Measurements from ENCODE around the gene PIH1D2. TPM values are rescaled to one million over a fixed set of nuclear protein-coding genes. Genes with fewer than 3 reads are reported as not detected.
A peak's percentile ranks its signal among the peaks of the same experiment; 100 is the strongest.
"Not testable (repeated sequence)": the region's sequence is repeated elsewhere in the genome, so short reads cannot be mapped to it uniquely, and the experiment has no call there.

The PIH1D2 gene
- total RNA-seq, 2 donors from 2014 or later, result 0.36 to 0.39 TPM

DNA sequence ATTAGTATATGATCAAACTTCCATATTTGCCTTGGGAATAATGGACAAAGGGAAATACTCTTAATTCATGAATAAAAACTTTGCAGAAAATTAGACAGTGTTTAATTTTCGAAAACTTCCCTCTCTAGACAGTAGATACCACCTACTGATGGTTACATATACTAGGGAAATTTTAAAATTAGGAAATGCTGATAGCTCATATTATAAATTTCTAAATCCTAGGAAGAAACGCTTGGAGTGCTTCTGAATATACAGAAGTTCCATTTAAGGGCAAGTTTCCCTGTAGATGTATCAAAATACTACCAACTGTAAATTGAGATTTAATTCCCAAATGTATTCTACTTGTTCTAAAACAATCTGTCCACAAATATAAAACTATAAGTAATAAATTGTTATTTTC lies 21.5 kb upstream of the PIH1D2 start:
- not testable (repeated sequence) for ATAC-seq (replicated peaks in 1 of 2); H3K9me3 Mint-ChIP-seq; H3K27me3 Mint-ChIP-seq (ENCODE audit: low read depth); H3K4me3 Mint-ChIP-seq; H3K4me1 Mint-ChIP-seq (ENCODE audit: low read depth); H3K27ac Mint-ChIP-seq; DNase-seq
- H3K36me3 Mint-ChIP-seq (ENCODE audit: insufficient read depth in 2 of 2), result peaks cover 6 to 27% of the 10 kb centered on the region in 2 donors

DNA sequence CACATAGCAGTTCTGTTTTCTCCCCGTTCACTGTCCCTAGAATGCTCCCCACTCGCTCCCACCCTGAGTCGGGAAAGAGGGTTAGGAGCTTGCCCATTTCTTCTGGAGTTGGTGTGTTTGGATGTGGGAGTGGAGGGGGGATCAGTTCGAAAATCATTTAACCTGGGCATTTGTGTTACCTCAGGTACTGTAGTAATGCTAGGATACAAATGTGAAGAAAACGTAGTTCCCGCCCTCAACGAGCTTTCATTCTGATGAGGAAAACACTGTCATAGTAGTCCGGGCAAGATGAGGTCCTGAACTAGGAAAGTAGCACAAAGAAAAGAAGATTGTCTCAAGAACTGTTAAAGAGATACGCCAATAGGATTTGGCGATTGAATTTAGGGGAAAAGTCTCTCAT lies 13.4 kb upstream of the PIH1D2 start:
- H3K27ac Mint-ChIP-seq, result peak overlapping the region; percentile 92
- no peak for DNase-seq
- H3K4me1 Mint-ChIP-seq (ENCODE audit: low read depth), result peaks cover 66% of the 10 kb centered on the region

GRCh38 chr11:112086422-112087191 lies 12.8 kb upstream of the PIH1D2 start, which contains the start of the genes SDHD and TIMM8B:
SDHD (plus strand) TSS chr11:112086873; CDS start chr11:112086908, 35 bp downstream.
TIMM8B (minus strand) TSS chr11:112086756; CDS start chr11:112086723, 33 bp downstream.
- peaks cover 27 to 55% of the 10 kb centered on the region in 2 donors for H3K36me3 Mint-ChIP-seq (ENCODE audit: insufficient read depth in 2 of 2)
- peak within 1 kb of the TSS; percentile 92 for H3K27ac Mint-ChIP-seq
- DNase-seq (peak; percentile 95 to 96), ATAC-seq (replicated peaks in 1 of 2) (peak; percentile 83 to 85)
- H3K9me3 Mint-ChIP-seq, result no peaks in the 10 kb centered on the region
- H3K4me1 Mint-ChIP-seq (ENCODE audit: low read depth), result peaks cover 70% of the 10 kb centered on the region
- no peaks in the 10 kb centered on the region for H3K27me3 Mint-ChIP-seq (ENCODE audit: low read depth)
- peak within 1 kb of the TSS; percentile 97 to 98 for H3K4me3 Mint-ChIP-seq

More for the DNA sequence above, 13.4 kb upstream of the PIH1D2 start:
- H3K36me3 Mint-ChIP-seq (ENCODE audit: insufficient read depth in 2 of 2), result peaks cover 28 to 58% of the 10 kb centered on the region in 2 donors
- no peaks in the 10 kb centered on the region for H3K27me3 Mint-ChIP-seq (ENCODE audit: low read depth)
- ATAC-seq (replicated peaks in 1 of 2), result no peak
- no peaks in the 10 kb centered on the region for H3K9me3 Mint-ChIP-seq
- peak overlapping the region; percentile 97 to 98 for H3K4me3 Mint-ChIP-seq

DNA sequence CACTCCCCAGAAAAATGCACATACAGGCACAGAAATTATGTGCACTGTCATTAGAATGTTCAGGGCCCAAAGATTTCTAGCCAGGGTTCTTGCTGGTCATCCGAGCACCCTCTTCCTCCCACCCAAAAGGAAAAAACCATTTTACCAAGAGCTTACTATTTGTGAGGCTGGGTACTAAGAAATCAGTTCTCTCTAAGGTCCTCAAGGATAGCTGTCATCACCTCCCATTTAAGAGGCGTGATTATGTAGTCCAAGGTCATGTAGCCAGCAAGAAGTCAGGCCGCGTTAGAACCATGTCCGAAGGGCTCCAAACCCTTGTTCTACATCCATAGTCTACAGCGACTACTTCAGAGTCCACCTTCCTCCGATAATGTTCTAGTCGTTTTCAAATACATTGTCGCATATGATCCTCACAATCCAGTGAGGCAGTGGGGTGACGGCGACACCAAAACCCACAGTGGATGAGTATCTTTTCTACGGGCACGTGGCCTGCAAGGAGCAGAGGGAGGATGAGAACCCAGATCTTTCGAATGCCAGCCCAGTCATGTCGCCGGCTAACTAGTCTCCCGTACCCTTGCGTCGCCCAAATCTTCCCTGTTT lies 12.1 kb upstream of the PIH1D2 start:
- peak overlapping the region; percentile 97 to 98 for H3K4me3 Mint-ChIP-seq
- no peaks in the 10 kb centered on the region for H3K27me3 Mint-ChIP-seq (ENCODE audit: low read depth)
- DNase-seq (peak; percentile 56), ATAC-seq (replicated peaks in 1 of 2) (peak; percentile 53 to 58)
- peak overlapping the region; percentile 92 for H3K27ac Mint-ChIP-seq
- H3K4me1 Mint-ChIP-seq (ENCODE audit: low read depth), result peaks cover 74% of the 10 kb centered on the region
- H3K36me3 Mint-ChIP-seq (ENCODE audit: insufficient read depth in 2 of 2), result peaks cover 23 to 50% of the 10 kb centered on the region in 2 donors
- H3K9me3 Mint-ChIP-seq, result no peaks in the 10 kb centered on the region

- peak overlapping the region; percentile 9 to 66 for H3K4me3 Mint-ChIP-seq
- H3K27me3 Mint-ChIP-seq (ENCODE audit: low read depth), result no peaks in the 10 kb centered on the region
- ATAC-seq (replicated peaks in 1 of 2) (peak; percentile 70 to 77), DNase-seq (peak; percentile 52 to 58)
- H3K27ac Mint-ChIP-seq, result peak overlapping the region; percentile 87
- H3K36me3 Mint-ChIP-seq (ENCODE audit: insufficient read depth in 2 of 2), result peaks cover 17 to 36% of the 10 kb centered on the region in 2 donors
- peaks cover 53% of the 10 kb centered on the region for H3K4me1 Mint-ChIP-seq (ENCODE audit: low read depth)
- no peaks in the 10 kb centered on the region for H3K9me3 Mint-ChIP-seq
Measured at GRCh38 chr11:112082729-112083128, 8.9 kb upstream of the PIH1D2 start.

DNA sequence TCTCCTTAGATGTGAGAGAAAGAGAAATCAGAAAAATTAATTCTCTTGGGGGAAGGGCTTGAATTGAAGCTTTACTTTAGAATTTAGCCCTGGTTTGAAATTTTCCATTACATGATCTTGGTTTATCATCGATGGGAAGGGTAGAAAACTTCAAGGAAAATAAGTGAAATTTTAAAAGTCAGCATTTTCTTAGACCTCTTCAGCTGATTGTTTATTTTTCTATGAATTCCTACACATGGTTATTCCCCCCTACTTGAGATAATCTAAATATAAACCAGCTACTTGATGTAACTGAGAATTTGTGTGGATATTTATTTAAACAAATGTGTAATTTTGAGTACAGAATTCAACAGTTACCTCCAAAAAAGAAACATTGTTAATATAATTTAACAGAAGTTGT lies 10.9 kb downstream of the PIH1D2 start:
- no peak for ATAC-seq (replicated peaks in 1 of 2)
- no peaks in the 10 kb centered on the region for H3K9me3 Mint-ChIP-seq

GRCh38 chr11:112058103-112058502 lies 15.7 kb downstream of the PIH1D2 start:
- no peak for ATAC-seq (replicated peaks in 1 of 2)
- H3K27ac Mint-ChIP-seq, result no peak overlapping the region
- no peaks in the 10 kb centered on the region for H3K9me3 Mint-ChIP-seq
- no peak overlapping the region for H3K4me3 Mint-ChIP-seq
- H3K36me3 Mint-ChIP-seq (ENCODE audit: insufficient read depth in 2 of 2), result peaks cover 5 to 25% of the 10 kb centered on the region in 2 donors
- no peaks in the 10 kb centered on the region for H3K27me3 Mint-ChIP-seq (ENCODE audit: low read depth)
- DNase-seq, result no peak
- H3K4me1 Mint-ChIP-seq (ENCODE audit: low read depth), result peaks cover 20% of the 10 kb centered on the region

More for the DNA sequence above, 10.9 kb downstream of the PIH1D2 start:
- no peaks in the 10 kb centered on the region for H3K27me3 Mint-ChIP-seq (ENCODE audit: low read depth)
- peaks cover 1 to 11% of the 10 kb centered on the region in 2 donors for H3K36me3 Mint-ChIP-seq (ENCODE audit: insufficient read depth in 2 of 2)
- no peak overlapping the region for H3K27ac Mint-ChIP-seq
- H3K4me3 Mint-ChIP-seq, result no peak overlapping the region
- peaks cover 1% of the 10 kb centered on the region for H3K4me1 Mint-ChIP-seq (ENCODE audit: low read depth)
- DNase-seq, result no peak

GRCh38 chr11:112057170-112057569 lies 16.6 kb downstream of the PIH1D2 start:
- Mint-ChIP-seq H3K27me3 (ENCODE audit: low read depth) (no peaks in the 10 kb centered on the region), H3K4me3 (peak overlapping the region; percentile 29 to 65), H3K27ac (peak overlapping the region; percentile 85), H3K4me1 (ENCODE audit: low read depth) (peaks cover 20% of the 10 kb centered on the region), H3K36me3 (ENCODE audit: insufficient read depth in 2 of 2) (peaks cover 4 to 25% of the 10 kb centered on the region in 2 donors), H3K9me3 (no peaks in the 10 kb centered on the region)
- ATAC-seq (replicated peaks in 1 of 2), result peak; percentile 96 to 97
- DNase-seq, result peak; percentile 20 to 24

DNA sequence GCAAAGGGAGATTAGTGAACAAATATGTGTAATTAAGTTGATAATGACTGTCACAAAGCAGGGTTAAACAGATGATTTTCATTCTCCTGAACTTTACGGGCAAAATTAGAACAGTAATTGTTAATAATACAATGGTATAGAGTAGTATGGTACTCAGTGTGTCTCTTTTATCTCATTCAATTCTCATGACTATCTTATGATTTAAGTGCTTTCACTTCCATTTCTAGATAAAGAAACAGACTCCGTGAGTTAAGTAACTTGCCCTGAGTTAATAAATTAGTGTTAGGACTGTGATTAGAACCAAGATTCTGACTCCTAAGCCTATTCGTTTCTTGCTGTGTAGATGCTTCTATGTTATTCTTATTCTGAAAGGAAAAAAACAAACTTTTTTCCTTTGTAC lies 22.0 kb downstream of the PIH1D2 start:
- Mint-ChIP-seq H3K36me3 (ENCODE audit: insufficient read depth in 2 of 2) (peaks cover 9 to 54% of the 10 kb centered on the region in 2 donors), H3K27ac (peak overlapping the region; percentile 81), H3K9me3 (no peaks in the 10 kb centered on the region), H3K4me3 (no peak overlapping the region), H3K27me3 (ENCODE audit: low read depth) (no peaks in the 10 kb centered on the region), H3K4me1 (ENCODE audit: low read depth) (peaks cover 29% of the 10 kb centered on the region)
- DNase-seq (no peak), ATAC-seq (replicated peaks in 1 of 2) (no peak)

- DNase-seq, result no peak
- H3K4me1 Mint-ChIP-seq (ENCODE audit: low read depth), result peaks cover 21% of the 10 kb centered on the region
- no peaks in the 10 kb centered on the region for H3K27me3 Mint-ChIP-seq (ENCODE audit: low read depth)
- peaks cover 12 to 55% of the 10 kb centered on the region in 2 donors for H3K36me3 Mint-ChIP-seq (ENCODE audit: insufficient read depth in 2 of 2)
- H3K9me3 Mint-ChIP-seq, result no peaks in the 10 kb centered on the region
- H3K4me3 Mint-ChIP-seq, result no peak overlapping the region
- ATAC-seq (replicated peaks in 1 of 2), result no peak
- peak overlapping the region; percentile 29 for H3K27ac Mint-ChIP-seq
Measured at GRCh38 chr11:112050721-112051120, 23.1 kb downstream of the PIH1D2 start.

GRCh38 chr11:112049777-112050176 lies 24.0 kb downstream of the PIH1D2 start:
- DNase-seq (no peak), ATAC-seq (replicated peaks in 1 of 2) (no peak)
- peaks cover 21% of the 10 kb centered on the region for H3K4me1 Mint-ChIP-seq (ENCODE audit: low read depth)
- no peak overlapping the region for H3K4me3 Mint-ChIP-seq
- H3K9me3 Mint-ChIP-seq, result no peaks in the 10 kb centered on the region
- H3K27me3 Mint-ChIP-seq (ENCODE audit: low read depth), result no peaks in the 10 kb centered on the region
- H3K27ac Mint-ChIP-seq, result no peak overlapping the region
- peaks cover 10 to 48% of the 10 kb centered on the region in 2 donors for H3K36me3 Mint-ChIP-seq (ENCODE audit: insufficient read depth in 2 of 2)

DNA sequence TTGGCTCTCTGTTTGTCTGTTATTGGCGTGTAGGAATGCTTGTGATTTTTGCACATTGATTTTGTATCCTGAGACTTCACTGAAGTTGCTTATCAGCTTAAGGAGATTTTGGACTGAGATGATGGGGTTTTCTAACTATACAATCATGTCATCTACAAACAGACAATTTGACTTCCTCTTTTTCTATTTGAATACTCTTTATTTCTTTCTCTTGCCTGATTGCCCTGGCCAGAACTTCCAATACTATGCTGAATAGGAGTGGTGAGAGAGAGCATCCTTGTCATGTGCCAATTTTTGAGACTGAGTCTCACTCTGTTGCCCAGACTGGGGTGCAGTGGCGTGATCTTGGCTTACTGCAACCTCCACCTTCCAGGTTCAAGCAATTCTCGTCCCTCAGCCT lies 25.6 kb downstream of the PIH1D2 start:
- ATAC-seq (replicated peaks in 1 of 2); DNase-seq; H3K4me3 Mint-ChIP-seq; H3K27me3 Mint-ChIP-seq (ENCODE audit: low read depth); H3K9me3 Mint-ChIP-seq; H3K27ac Mint-ChIP-seq: not testable (repeated sequence)
- H3K36me3 Mint-ChIP-seq (ENCODE audit: insufficient read depth in 2 of 2), result peaks cover 10 to 48% of the 10 kb centered on the region in 2 donors
- H3K4me1 Mint-ChIP-seq (ENCODE audit: low read depth), result peaks cover 21% of the 10 kb centered on the region

DNA sequence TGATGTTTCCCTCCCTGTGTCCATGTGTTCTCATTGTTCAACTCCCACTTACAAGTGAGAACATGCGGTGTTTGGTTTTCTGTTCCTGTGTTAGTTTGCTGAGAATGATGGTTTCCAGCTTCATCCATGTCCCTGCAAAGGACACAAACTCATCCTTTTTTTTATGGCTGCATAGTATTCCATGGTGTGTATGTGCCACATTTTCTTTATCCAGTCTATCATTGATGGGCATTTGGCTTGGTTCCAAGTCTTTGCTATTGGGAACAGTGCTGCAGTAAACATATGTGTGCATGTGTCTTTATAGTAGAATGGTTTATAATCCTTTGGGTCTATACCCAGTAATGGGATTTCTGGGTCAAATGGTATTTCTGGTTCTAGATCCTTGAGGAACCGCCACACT lies 27.2 kb downstream of the PIH1D2 start:
- H3K27me3 Mint-ChIP-seq (ENCODE audit: low read depth); ATAC-seq (replicated peaks in 1 of 2); H3K4me3 Mint-ChIP-seq; H3K27ac Mint-ChIP-seq; DNase-seq; H3K9me3 Mint-ChIP-seq: not testable (repeated sequence)
- Mint-ChIP-seq H3K36me3 (ENCODE audit: insufficient read depth in 2 of 2) (peaks cover 10 to 51% of the 10 kb centered on the region in 2 donors), H3K4me1 (ENCODE audit: low read depth) (peaks cover 35% of the 10 kb centered on the region)

Measured in activated T-cell treated with anti-CD3 and anti-CD28 coated beads, Interleukin-2, amount 50 U/mL, for 72 hours (primary cell).